HepG2 (cell line): ENCODE results near the gene OGA. TPM values are rescaled to one million over a fixed set of nuclear protein-coding genes. Genes with fewer than 3 reads are reported as not detected.

ENCODE experiments used
- ATF7-NPFF ChIP-seq: sonication (generic); formaldehyde crosslinking; IDR thresholded peaks from 2 replicates; pipeline ENCODE4 v1.8.1; 2023; ENCODE audit warnings: mild to moderate bottlenecking, low read depth, missing genetic modification reagents, moderate library complexity
- BCL6 ChIP-seq: IDR thresholded peaks from 2 replicates; pipeline ENCODE4 v1.6.1; 2016; ENCODE audit warnings: missing genetic modification reagents, missing compliant biosample characterization
- CENPT ChIP-seq: sonication (generic); formaldehyde crosslinking; IDR thresholded peaks from 2 replicates; pipeline ENCODE4 v1.8.0; 2022; ENCODE audit warnings: low read depth, mild to moderate bottlenecking, moderate library complexity, missing genetic modification reagents
- HMG20B ChIP-seq: conservative IDR thresholded peaks from 2 replicates; pipeline ENCODE4 v1.6.1; 2016; ENCODE audit warnings: missing genetic modification reagents, missing compliant biosample characterization
- HNRNPLL ChIP-seq: fragments of 200-400 bp; formaldehyde crosslinking; IDR thresholded peaks from 2 replicates; pipeline ENCODE4 v1.6.1; 2017; ENCODE audit warnings: mild to moderate bottlenecking, low read depth, low read length; ENCODE audit not compliant: poor library complexity, severe bottlenecking
- KMT2B ChIP-seq: IDR thresholded peaks from 2 replicates; pipeline ENCODE4 v1.6.1; 2016; ENCODE audit warnings: missing genetic modification reagents, missing compliant biosample characterization
- MAFF ChIP-seq: IDR thresholded peaks from 2 replicates; pipeline ENCODE4 v1.6.1; 2011; ENCODE audit warnings: low read depth, low read length, improper control_type of control experiment
- PAX8 ChIP-seq: sonication (generic); formaldehyde crosslinking; IDR thresholded peaks from 2 replicates; pipeline ENCODE4 v1.8.0; 2022; ENCODE audit warnings: mild to moderate bottlenecking, missing genetic modification reagents, borderline replicate concordance
- SATB2 ChIP-seq: sonication (generic); formaldehyde crosslinking; IDR thresholded peaks from 2 replicates; pipeline ENCODE4 v1.5.0; 2020; ENCODE audit warnings: missing genetic modification reagents
- SIX1 ChIP-seq: sonication (generic); formaldehyde crosslinking; IDR thresholded peaks from 2 replicates; pipeline ENCODE4 v1.4.0; 2020; ENCODE audit warnings: missing genetic modification reagents, borderline replicate concordance
- TCF12 ChIP-seq, 2 experiments: fragments of 450-650 bp in 1 of 2; sonication (generic) in 1 of 2; formaldehyde crosslinking in 1 of 2; IDR thresholded peaks; 2 replicates each; pipeline versions ENCODE4 v1.6.1 to v1.8.0; 2017 to 2022; ENCODE audit warnings: antibody characterized with exemption in 1 of 2, mild to moderate bottlenecking in 1 of 2, missing genetic modification reagents in 1 of 2, moderate library complexity in 1 of 2
- ZBTB38 ChIP-seq: sonication (generic); formaldehyde crosslinking; IDR thresholded peaks from 2 replicates; pipeline ENCODE4 v1.5.1; 2020; ENCODE audit warnings: mild to moderate bottlenecking, missing genetic modification reagents
- ZNF232 ChIP-seq: sonication (generic); formaldehyde crosslinking; IDR thresholded peaks from 2 replicates; pipeline ENCODE4 v1.4.0; 2020; ENCODE audit warnings: missing genetic modification reagents, borderline replicate concordance
- ZNF335 ChIP-seq: sonication (generic); formaldehyde crosslinking; IDR thresholded peaks from 2 replicates; pipeline ENCODE4 v1.4.0; 2020; ENCODE audit warnings: missing genetic modification reagents
- ZNF337 ChIP-seq: sonication (generic); formaldehyde crosslinking; IDR thresholded peaks from 2 replicates; pipeline ENCODE4 v1.5.1; 2020; ENCODE audit warnings: missing genetic modification reagents, low read depth, mild to moderate bottlenecking, borderline replicate concordance
- ZNF598 ChIP-seq: sonication (generic); formaldehyde crosslinking; IDR thresholded peaks from 2 replicates; pipeline ENCODE4 v1.5.1; 2020; ENCODE audit warnings: mild to moderate bottlenecking, missing genetic modification reagents, borderline replicate concordance
- ZNF839 ChIP-seq: sonication (generic); formaldehyde crosslinking; IDR thresholded peaks from 2 replicates; pipeline ENCODE4 v1.4.0; 2020; ENCODE audit warnings: missing genetic modification reagents, mild to moderate bottlenecking, borderline replicate concordance
- polyA plus RNA-seq, 8 experiments: library from polyadenylated mRNA; depleted of rRNA in 3 of 8; stranded (reverse) in 7 of 8; unstranded in 1 of 8; fragments of >200 nt; fragmentation: Illumina TruSeq in 4 of 8; extraction: Trizol in 4 of 8; gene quantifications; 2 replicates each; pipeline versions ENCODE4 v1.2.1 to v1.2.3, GENCODE V29; 2011 to 2016; ENCODE audit warnings: low read depth in 4 of 8, missing spikeins in 1 of 8, mixed read lengths in 1 of 8; ENCODE audit not compliant: insufficient read depth in 1 of 8
- total RNA-seq, 5 experiments: library from RNA; depleted of rRNA; stranded (reverse); fragments of >200 nt; fragmentation: Illumina TruSeq; extraction: Trizol; gene quantifications; 2 replicates each; pipeline ENCODE4 v1.2.3, GENCODE V29; 2016; ENCODE audit warnings: low read depth in 1 of 5
- TF ChIP-seq, protein P1 (sequence below): sonication (generic); formaldehyde crosslinking; IDR thresholded peaks from 2 replicates; pipeline ENCODE4 v1.5.1; 2020; ENCODE audit warnings: missing genetic modification reagents, mild to moderate bottlenecking, borderline replicate concordance
- TF ChIP-seq, protein P2 (sequence below): sonication (generic); formaldehyde crosslinking; conservative IDR thresholded peaks from 2 replicates; pipeline ENCODE4 v1.8.0; 2022; ENCODE audit warnings: low read depth, missing genetic modification reagents
- TF ChIP-seq, protein P3 (sequence below): sonication (generic); formaldehyde crosslinking; IDR thresholded peaks from 2 replicates; pipeline ENCODE4 v1.8.1; 2022; ENCODE audit warnings: mild to moderate bottlenecking, missing genetic modification reagents
- TF ChIP-seq, protein P4 (sequence below): sonication (generic); formaldehyde crosslinking; IDR thresholded peaks from 2 replicates; pipeline ENCODE4 v1.5.0; 2020; ENCODE audit warnings: missing genetic modification reagents
- TF ChIP-seq, protein P5 (sequence below): sonication (generic); formaldehyde crosslinking; IDR thresholded peaks from 2 replicates; pipeline ENCODE4 v1.5.0; 2020; ENCODE audit warnings: mild to moderate bottlenecking, missing genetic modification reagents

OGA gene
- total and polyA plus RNA-seq, 2 of the 13 experiments (the other 11 are each of a cell fraction or from before 2014, with no cell fraction given) = 33.2 to 39.8 TPM

DNA sequence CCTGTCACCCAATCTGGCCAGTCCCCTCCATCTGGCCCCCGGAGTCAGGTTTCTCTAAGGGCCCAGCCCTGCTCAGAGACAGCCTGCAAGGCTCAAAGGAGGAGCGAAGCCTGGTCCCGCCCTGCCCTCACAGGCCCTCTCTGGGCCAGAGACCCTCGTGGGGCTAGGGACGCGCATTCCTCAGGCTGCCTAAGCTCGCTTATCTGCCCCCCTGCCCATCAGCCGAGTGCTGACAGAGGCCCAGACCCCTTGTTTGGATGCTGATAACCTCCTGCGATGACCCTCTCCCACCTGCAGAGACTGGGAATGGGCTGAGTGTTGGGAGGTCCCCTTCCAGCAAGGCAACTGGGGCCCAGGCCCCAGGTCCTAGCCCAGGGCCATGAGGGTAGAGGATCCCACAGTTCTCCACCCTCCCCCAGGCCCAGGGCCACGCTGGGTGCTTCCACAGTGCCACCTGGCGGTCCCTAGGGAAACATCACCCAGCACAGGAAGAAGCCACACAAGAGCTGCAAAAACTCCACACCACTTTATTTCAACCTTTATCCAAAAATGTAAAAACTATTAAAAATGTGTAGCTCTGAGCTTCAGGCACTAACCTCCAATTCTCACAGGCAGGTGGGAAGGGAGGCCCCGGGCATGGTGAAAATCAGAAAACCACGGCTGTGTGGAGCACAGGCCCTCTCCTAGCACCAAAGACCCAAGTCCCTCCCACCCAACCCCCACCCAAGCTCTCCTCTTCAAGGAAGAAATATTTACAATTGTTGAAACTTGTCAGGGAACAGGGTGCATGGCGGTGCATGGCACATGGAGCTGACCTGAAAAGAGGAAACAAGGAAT, 37.2 kb downstream of the OGA start (continued):
- TF ChIP-seq, protein P1, sequence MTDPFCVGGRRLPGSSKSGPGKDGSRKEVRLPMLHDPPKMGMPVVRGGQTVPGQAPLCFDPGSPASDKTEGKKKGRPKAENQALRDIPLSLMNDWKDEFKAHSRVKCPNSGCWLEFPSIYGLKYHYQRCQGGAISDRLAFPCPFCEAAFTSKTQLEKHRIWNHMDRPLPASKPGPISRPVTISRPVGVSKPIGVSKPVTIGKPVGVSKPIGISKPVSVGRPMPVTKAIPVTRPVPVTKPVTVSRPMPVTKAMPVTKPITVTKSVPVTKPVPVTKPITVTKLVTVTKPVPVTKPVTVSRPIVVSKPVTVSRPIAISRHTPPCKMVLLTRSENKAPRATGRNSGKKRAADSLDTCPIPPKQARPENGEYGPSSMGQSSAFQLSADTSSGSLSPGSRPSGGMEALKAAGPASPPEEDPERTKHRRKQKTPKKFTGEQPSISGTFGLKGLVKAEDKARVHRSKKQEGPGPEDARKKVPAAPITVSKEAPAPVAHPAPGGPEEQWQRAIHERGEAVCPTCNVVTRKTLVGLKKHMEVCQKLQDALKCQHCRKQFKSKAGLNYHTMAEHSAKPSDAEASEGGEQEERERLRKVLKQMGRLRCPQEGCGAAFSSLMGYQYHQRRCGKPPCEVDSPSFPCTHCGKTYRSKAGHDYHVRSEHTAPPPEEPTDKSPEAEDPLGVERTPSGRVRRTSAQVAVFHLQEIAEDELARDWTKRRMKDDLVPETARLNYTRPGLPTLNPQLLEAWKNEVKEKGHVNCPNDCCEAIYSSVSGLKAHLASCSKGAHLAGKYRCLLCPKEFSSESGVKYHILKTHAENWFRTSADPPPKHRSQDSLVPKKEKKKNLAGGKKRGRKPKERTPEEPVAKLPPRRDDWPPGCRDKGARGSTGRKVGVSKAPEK (CRISPR knock-in tag) = peak; percentile 51; the same call in 1 of the 2 replicates
- TF ChIP-seq SIX1 (CRISPR knock-in tag) (no peak), CENPT (CRISPR knock-in tag) (no peak), MAFF (no peak), HMG20B (CRISPR knock-in tag) (no peak), ATF7-NPFF (CRISPR knock-in tag) (no peak), ZNF335 (CRISPR knock-in tag) (no peak), ZNF839 (no peak), ZBTB38 (CRISPR knock-in tag) (no peak), PAX8 (CRISPR knock-in tag) (no peak), ZNF232 (CRISPR knock-in tag) (no peak), BCL6 (CRISPR knock-in tag) (no peak), KMT2B (CRISPR knock-in tag) (no peak), ZNF337 (no peak), HNRNPLL (no peak), SATB2 (no peak), TCF12 (IDR thresholded peaks at IDR 0.05) (no peak), TCF12 (CRISPR knock-in tag; IDR thresholded peaks at IDR 0.05) (no peak), ZNF598 (CRISPR knock-in tag) (no peak)
- TF ChIP-seq, protein P2, sequence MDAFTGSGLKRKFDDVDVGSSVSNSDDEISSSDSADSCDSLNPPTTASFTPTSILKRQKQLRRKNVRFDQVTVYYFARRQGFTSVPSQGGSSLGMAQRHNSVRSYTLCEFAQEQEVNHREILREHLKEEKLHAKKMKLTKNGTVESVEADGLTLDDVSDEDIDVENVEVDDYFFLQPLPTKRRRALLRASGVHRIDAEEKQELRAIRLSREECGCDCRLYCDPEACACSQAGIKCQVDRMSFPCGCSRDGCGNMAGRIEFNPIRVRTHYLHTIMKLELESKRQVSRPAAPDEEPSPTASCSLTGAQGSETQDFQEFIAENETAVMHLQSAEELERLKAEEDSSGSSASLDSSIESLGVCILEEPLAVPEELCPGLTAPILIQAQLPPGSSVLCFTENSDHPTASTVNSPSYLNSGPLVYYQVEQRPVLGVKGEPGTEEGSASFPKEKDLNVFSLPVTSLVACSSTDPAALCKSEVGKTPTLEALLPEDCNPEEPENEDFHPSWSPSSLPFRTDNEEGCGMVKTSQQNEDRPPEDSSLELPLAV (CRISPR knock-in tag) = no peak
- TF ChIP-seq, protein P3, sequence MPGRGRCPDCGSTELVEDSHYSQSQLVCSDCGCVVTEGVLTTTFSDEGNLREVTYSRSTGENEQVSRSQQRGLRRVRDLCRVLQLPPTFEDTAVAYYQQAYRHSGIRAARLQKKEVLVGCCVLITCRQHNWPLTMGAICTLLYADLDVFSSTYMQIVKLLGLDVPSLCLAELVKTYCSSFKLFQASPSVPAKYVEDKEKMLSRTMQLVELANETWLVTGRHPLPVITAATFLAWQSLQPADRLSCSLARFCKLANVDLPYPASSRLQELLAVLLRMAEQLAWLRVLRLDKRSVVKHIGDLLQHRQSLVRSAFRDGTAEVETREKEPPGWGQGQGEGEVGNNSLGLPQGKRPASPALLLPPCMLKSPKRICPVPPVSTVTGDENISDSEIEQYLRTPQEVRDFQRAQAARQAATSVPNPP (CRISPR knock-in tag) = no peak
- TF ChIP-seq, protein P4, sequence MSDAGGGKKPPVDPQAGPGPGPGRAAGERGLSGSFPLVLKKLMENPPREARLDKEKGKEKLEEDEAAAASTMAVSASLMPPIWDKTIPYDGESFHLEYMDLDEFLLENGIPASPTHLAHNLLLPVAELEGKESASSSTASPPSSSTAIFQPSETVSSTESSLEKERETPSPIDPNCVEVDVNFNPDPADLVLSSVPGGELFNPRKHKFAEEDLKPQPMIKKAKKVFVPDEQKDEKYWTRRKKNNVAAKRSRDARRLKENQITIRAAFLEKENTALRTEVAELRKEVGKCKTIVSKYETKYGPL = no peak
- TF ChIP-seq, protein P5, sequence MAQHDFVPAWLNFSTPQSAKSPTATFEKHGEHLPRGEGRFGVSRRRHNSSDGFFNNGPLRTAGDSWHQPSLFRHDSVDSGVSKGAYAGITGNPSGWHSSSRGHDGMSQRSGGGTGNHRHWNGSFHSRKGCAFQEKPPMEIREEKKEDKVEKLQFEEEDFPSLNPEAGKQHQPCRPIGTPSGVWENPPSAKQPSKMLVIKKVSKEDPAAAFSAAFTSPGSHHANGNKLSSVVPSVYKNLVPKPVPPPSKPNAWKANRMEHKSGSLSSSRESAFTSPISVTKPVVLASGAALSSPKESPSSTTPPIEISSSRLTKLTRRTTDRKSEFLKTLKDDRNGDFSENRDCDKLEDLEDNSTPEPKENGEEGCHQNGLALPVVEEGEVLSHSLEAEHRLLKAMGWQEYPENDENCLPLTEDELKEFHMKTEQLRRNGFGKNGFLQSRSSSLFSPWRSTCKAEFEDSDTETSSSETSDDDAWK = no peak
